Measurements from ENCODE around the gene HDDC3. TPM values are rescaled to one million over a fixed set of nuclear protein-coding genes. Genes with fewer than 3 reads are reported as not detected.
A peak's percentile ranks its signal among the peaks of the same experiment; 100 is the strongest.

Gene HDDC3
- total RNA-seq, 5 donors from 2014 or later (not counting 1 experiment from before 2014, with no cell fraction given), result 14.4 to 28.6 (median 26.2) TPM

DNA sequence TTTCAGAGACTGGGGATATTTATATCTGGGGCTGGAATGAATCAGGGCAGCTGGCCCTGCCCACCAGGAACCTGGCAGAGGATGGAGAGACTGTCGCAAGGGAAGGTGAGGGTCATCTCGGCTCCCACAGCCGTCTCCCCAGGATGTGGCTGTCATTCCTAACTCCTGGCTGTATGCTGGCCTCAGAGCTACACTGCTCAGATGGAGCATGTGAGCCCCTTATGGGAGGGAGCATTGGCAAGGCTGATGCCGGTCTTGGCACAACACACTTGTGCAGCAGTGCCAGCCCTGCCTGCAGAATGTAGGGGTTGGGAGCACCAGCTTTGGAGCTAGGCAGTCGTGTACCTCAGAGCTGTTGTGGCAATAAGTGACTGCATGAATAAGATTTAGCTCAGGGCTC is 27.5 kb upstream of the HDDC3 start:
- ATAC-seq (replicated peaks in 1 of 4) (no peak), DNase-seq (no peak)
- H3K4me3 ChIP-seq (ENCODE audit: control insufficient read depth in 1 of 2, extremely low read depth in 1 of 2, low read length in 1 of 2), result no peak overlapping the region
- Mint-ChIP-seq H3K4me1 (peaks cover 0 to 15% (median 14%) of the 10 kb centered on the region in 3 donors), H3K36me3 (peaks cover 26% of the 10 kb centered on the region), H3K27me3 (no peaks in the 10 kb centered on the region), H3K4me3 (no peak overlapping the region), H3K27ac (no peak overlapping the region), H3K9me3 (no peaks in the 10 kb centered on the region)
- no peaks in the 10 kb centered on the region for H3K9me3 ChIP-seq
- H3K27me3 ChIP-seq (replicated peaks in 1 of 2; ENCODE audit: control insufficient read depth in 2 of 2, extremely low read depth in 1 of 2, insufficient read depth in 2 of 2, low read length in 1 of 2), result no peaks in the 10 kb centered on the region
- H3K36me3 ChIP-seq (ENCODE audit: control insufficient read depth in 2 of 2, extremely low read depth in 1 of 2, insufficient read depth in 1 of 2, low read length in 1 of 2), result peaks cover 2 to 26% of the 10 kb centered on the region in 2 donors
- no peak overlapping the region for H3K27ac ChIP-seq (ENCODE audit: low read length)
- POLR2A ChIA-PET, result no interaction called here
- WGBS (ENCODE audit: insufficient coverage), result 92% methylated on average over 4 of the region's 5 CpGs
- H3K4me1 ChIP-seq (ENCODE audit: control insufficient read depth in 1 of 2, extremely low read depth in 1 of 2, insufficient read depth in 2 of 2, low read length in 2 of 2), result peaks cover 11 to 19% of the 10 kb centered on the region in 2 experiments
- CTCF ChIA-PET, result no interaction called here

DNA sequence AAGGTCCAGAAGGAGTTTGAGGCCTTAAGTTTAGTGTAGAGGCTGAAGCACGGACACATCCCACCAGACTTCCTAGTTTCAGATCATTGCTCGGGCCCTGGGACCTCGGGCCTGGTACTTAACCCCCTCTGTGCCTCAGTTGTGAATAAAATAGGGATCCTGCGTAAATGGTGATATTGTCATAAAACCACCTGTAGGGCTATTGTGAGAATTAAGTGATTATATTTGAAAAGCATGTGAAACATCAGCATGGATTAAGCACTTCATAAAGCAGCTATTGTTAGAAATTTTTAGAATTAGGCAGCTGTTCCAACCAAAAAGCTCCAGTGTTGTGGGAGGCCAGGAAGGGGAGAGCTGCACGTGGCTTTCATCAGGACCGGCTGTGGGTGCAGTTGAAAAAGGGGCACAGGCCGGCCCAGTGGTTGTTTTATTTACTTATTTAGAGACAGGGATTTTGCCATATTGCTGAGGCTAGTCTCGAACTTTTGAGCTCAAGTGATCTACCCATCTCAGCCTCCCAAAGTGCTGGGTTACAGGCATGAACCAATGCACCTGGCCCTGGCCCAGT is 26.8 kb upstream of the HDDC3 start:
- Mint-ChIP-seq H3K36me3 (peaks cover 26% of the 10 kb centered on the region), H3K4me1 (peaks cover 0 to 17% (median 16%) of the 10 kb centered on the region in 3 donors), H3K27me3 (no peaks in the 10 kb centered on the region), H3K27ac (no peak overlapping the region), H3K9me3 (no peaks in the 10 kb centered on the region), H3K4me3 (no peak overlapping the region)
- CTCF ChIA-PET, result interaction anchor here in 1 of 2 donors (0.7 to 1.1 kb wide), 2 partner anchors 20 to 74 kb away, joined by 6 to 9 read pairs; no protein-coding TSS in a partner anchor
- 100% methylated on average over 1 of the region's 8 CpGs for WGBS (ENCODE audit: insufficient coverage)
- H3K4me3 ChIP-seq (ENCODE audit: control insufficient read depth in 1 of 2, extremely low read depth in 1 of 2, low read length in 1 of 2), result no peak overlapping the region
- ATAC-seq (replicated peaks in 1 of 4) (no peak), DNase-seq (no peak)
- no peak overlapping the region for H3K27ac ChIP-seq (ENCODE audit: low read length)
- POLR2A ChIA-PET, result interaction anchor here in 1 of 2 donors (0.6 kb wide), 1 partner anchor 10 kb away, joined by 12 read pairs; no protein-coding TSS in a partner anchor
- no peaks in the 10 kb centered on the region for H3K9me3 ChIP-seq
- H3K27me3 ChIP-seq (replicated peaks in 1 of 2; ENCODE audit: control insufficient read depth in 2 of 2, extremely low read depth in 1 of 2, insufficient read depth in 2 of 2, low read length in 1 of 2), result no peaks in the 10 kb centered on the region
- peaks cover 2 to 26% of the 10 kb centered on the region in 2 donors for H3K36me3 ChIP-seq (ENCODE audit: control insufficient read depth in 2 of 2, extremely low read depth in 1 of 2, insufficient read depth in 1 of 2, low read length in 1 of 2)
- peaks cover 11 to 25% of the 10 kb centered on the region in 2 experiments for H3K4me1 ChIP-seq (ENCODE audit: control insufficient read depth in 1 of 2, extremely low read depth in 1 of 2, insufficient read depth in 2 of 2, low read length in 2 of 2)

GRCh38 chr15:90957791-90958190 is 25.4 kb upstream of the HDDC3 start:
- H3K27me3 Mint-ChIP-seq, result no peaks in the 10 kb centered on the region
- H3K36me3 ChIP-seq (ENCODE audit: control insufficient read depth in 2 of 2, extremely low read depth in 1 of 2, insufficient read depth in 1 of 2, low read length in 1 of 2), result peaks cover 5 to 27% of the 10 kb centered on the region in 2 donors

GRCh38 chr15:90957031-90957790 is 24.9 kb upstream of the HDDC3 start:
- Mint-ChIP-seq H3K4me3 (peak overlapping the region; percentile 37 to 77 (median 56)), H3K4me1 (peaks cover 0 to 20% (median 16%) of the 10 kb centered on the region in 3 donors), H3K27me3 (no peaks in the 10 kb centered on the region), H3K9me3 (no peaks in the 10 kb centered on the region), H3K27ac (peak overlapping the region in 1 of 2 donors; percentile 39), H3K36me3 (peaks cover 28% of the 10 kb centered on the region)
- POLR2A ChIA-PET, result interaction anchor here (0.7 to 0.9 kb wide), 2 partner anchors 22 to 75 kb away, joined by 3 read pairs; partner anchors contain the start of gene UNC45A (in 1 of the 2)
- H3K27ac ChIP-seq (ENCODE audit: low read length), result no peak overlapping the region
- no peaks in the 10 kb centered on the region for H3K27me3 ChIP-seq (replicated peaks in 1 of 2; ENCODE audit: control insufficient read depth in 2 of 2, extremely low read depth in 1 of 2, insufficient read depth in 2 of 2, low read length in 1 of 2)
- DNase-seq, result no peak
- no peak for ATAC-seq (replicated peaks in 1 of 4)
- H3K4me3 ChIP-seq (ENCODE audit: control insufficient read depth in 1 of 2, extremely low read depth in 1 of 2, low read length in 1 of 2), result no peak overlapping the region
- peaks cover 8 to 26% of the 10 kb centered on the region in 2 donors for H3K36me3 ChIP-seq (ENCODE audit: control insufficient read depth in 2 of 2, extremely low read depth in 1 of 2, insufficient read depth in 1 of 2, low read length in 1 of 2)
- no peaks in the 10 kb centered on the region for H3K9me3 ChIP-seq
- CTCF ChIA-PET, result interaction anchor here (0.6 to 3.9 kb wide), 15 partner anchors 8 to 1781 kb away, joined by 3 to 27 read pairs (median 5); partner anchors contain the start of genes HDDC3 (in 2 of the 2) and UNC45A (in 1 of the 2)
- WGBS (ENCODE audit: insufficient coverage), result 88% methylated on average over 58 of the region's 63 CpGs
- peaks cover 11 to 27% of the 10 kb centered on the region in 2 experiments for H3K4me1 ChIP-seq (ENCODE audit: control insufficient read depth in 1 of 2, extremely low read depth in 1 of 2, insufficient read depth in 2 of 2, low read length in 2 of 2)

More at GRCh38 chr15:90957791-90958190, 25.4 kb upstream of the HDDC3 start:
- peak overlapping the region in 1 of 2 donors; percentile 39 for H3K27ac Mint-ChIP-seq
- H3K4me1 Mint-ChIP-seq, result peaks cover 0 to 20% (median 16%) of the 10 kb centered on the region in 3 donors
- H3K9me3 Mint-ChIP-seq, result no peaks in the 10 kb centered on the region
- no peak for ATAC-seq (replicated peaks in 1 of 4)
- Histone ChIP-seq H3K4me1 (ENCODE audit: control insufficient read depth in 1 of 2, extremely low read depth in 1 of 2, insufficient read depth in 2 of 2, low read length in 2 of 2) (peaks cover 11 to 27% of the 10 kb centered on the region in 2 experiments), H3K4me3 (ENCODE audit: control insufficient read depth in 1 of 2, extremely low read depth in 1 of 2, low read length in 1 of 2) (no peak overlapping the region), H3K9me3 (no peaks in the 10 kb centered on the region), H3K27ac (ENCODE audit: low read length) (no peak overlapping the region), H3K27me3 (replicated peaks in 1 of 2; ENCODE audit: control insufficient read depth in 2 of 2, extremely low read depth in 1 of 2, insufficient read depth in 2 of 2, low read length in 1 of 2) (no peaks in the 10 kb centered on the region)
- peak overlapping the region; percentile 37 to 57 (median 56) for H3K4me3 Mint-ChIP-seq
- ChIA-PET POLR2A (interaction anchor here in 1 of 2 donors (0.6 to 0.7 kb wide), 2 partner anchors 11 to 33 kb away, joined by 3 read pairs; no protein-coding TSS in a partner anchor), CTCF (interaction anchor here (0.6 to 3.9 kb wide), 9 partner anchors 9 to 1780 kb away, joined by 3 to 17 read pairs (median 4); partner anchors contain the start of genes HDDC3 (in 1 of the 2) and UNC45A (in 1 of the 2))
- H3K36me3 Mint-ChIP-seq, result peaks cover 25% of the 10 kb centered on the region
- no peak for DNase-seq
- WGBS (ENCODE audit: insufficient coverage), result 94% methylated on average over 4 of the region's 6 CpGs

- DNase-seq, result peak in 31 of 35 experiments; percentile 24 to 74 (median 47)
- Mint-ChIP-seq H3K27ac (no peak overlapping the region), H3K36me3 (peaks cover 25% of the 10 kb centered on the region), H3K27me3 (no peaks in the 10 kb centered on the region), H3K4me1 (peaks cover 0 to 20% (median 16%) of the 10 kb centered on the region in 3 donors), H3K4me3 (peak overlapping the region; percentile 77 to 86 (median 85)), H3K9me3 (no peaks in the 10 kb centered on the region)
- peaks cover 8 to 33% of the 10 kb centered on the region in 2 donors for H3K36me3 ChIP-seq (ENCODE audit: control insufficient read depth in 2 of 2, extremely low read depth in 1 of 2, insufficient read depth in 1 of 2, low read length in 1 of 2)
- H3K27me3 ChIP-seq (replicated peaks in 1 of 2; ENCODE audit: control insufficient read depth in 2 of 2, extremely low read depth in 1 of 2, insufficient read depth in 2 of 2, low read length in 1 of 2), result no peaks in the 10 kb centered on the region
- H3K9me3 ChIP-seq, result no peaks in the 10 kb centered on the region
- ATAC-seq (replicated peaks in 1 of 4), result no peak
- peak overlapping the region in 1 of 2 donors; percentile 12 for H3K4me3 ChIP-seq (ENCODE audit: control insufficient read depth in 1 of 2, extremely low read depth in 1 of 2, low read length in 1 of 2)
- 32% methylated on average over 53 of the region's 56 CpGs for WGBS (ENCODE audit: insufficient coverage)
- no peak overlapping the region for H3K27ac ChIP-seq (ENCODE audit: low read length)
- H3K4me1 ChIP-seq (ENCODE audit: control insufficient read depth in 1 of 2, extremely low read depth in 1 of 2, insufficient read depth in 2 of 2, low read length in 2 of 2), result peaks cover 11 to 27% of the 10 kb centered on the region in 2 experiments
- POLR2A ChIA-PET, result interaction anchor here (0.6 to 0.9 kb wide), 3 partner anchors 21 to 270 kb away, joined by 3 read pairs; partner anchors contain the start of gene UNC45A (in 1 of the 2)
- CTCF ChIA-PET, result interaction anchor here (0.6 to 3.9 kb wide), 24 partner anchors 7 to 1124 kb away, joined by 3 to 27 read pairs (median 5); partner anchors contain the start of genes HDDC3 (in 2 of the 2) and UNC45A (in 1 of the 2)
These were observed 24.1 kb upstream of the HDDC3 start for GRCh38 chr15:90956274-90957030.

Data from T-cell (primary cell).